ENCODE measurements around the gene CDX1. TPM values are rescaled to one million over a fixed set of nuclear protein-coding genes. Genes with fewer than 3 reads are reported as not detected.

Gene CDX1
- total RNA-seq, 2 donors from 2014 or later = 323 to 423 TPM

- intact Hi-C loops (cut with DNase I, micrococcal nuclease) = no loop called here
- DNase-seq (no peak), ATAC-seq (peak; percentile 13)
These were observed 24.2 kb upstream of the CDX1 start for GRCh38 chr5:150142185-150142958.

GRCh38 chr5:150142959-150143349 lies 23.6 kb upstream of the CDX1 start:
- ATAC-seq (peak; percentile 57), DNase-seq (no peak)
- intact Hi-C loops (cut with DNase I, micrococcal nuclease) = no loop called here

GRCh38 chr5:150143350-150144245 lies 23.0 kb upstream of the CDX1 start:
- peak; percentile 20 for ATAC-seq
- intact Hi-C loops (cut with DNase I, micrococcal nuclease) = no loop called here
- peak; percentile 44 to 67 for DNase-seq

GRCh38 chr5:150144246-150144801 lies 22.3 kb upstream of the CDX1 start:
- DNase-seq = no peak
- ATAC-seq = no peak
- intact Hi-C loops (cut with DNase I, micrococcal nuclease) = no loop called here

GRCh38 chr5:150144879-150145278 lies 21.7 kb upstream of the CDX1 start:
- intact Hi-C loops (cut with DNase I, micrococcal nuclease) = no loop called here
- DNase-seq (no peak), ATAC-seq (no peak)

- ATAC-seq = no peak
- intact Hi-C loops (cut with DNase I, micrococcal nuclease) = no loop called here
- DNase-seq = no peak
These were observed 20.3 kb upstream of the CDX1 start for GRCh38 chr5:150146235-150146634.

DNA sequence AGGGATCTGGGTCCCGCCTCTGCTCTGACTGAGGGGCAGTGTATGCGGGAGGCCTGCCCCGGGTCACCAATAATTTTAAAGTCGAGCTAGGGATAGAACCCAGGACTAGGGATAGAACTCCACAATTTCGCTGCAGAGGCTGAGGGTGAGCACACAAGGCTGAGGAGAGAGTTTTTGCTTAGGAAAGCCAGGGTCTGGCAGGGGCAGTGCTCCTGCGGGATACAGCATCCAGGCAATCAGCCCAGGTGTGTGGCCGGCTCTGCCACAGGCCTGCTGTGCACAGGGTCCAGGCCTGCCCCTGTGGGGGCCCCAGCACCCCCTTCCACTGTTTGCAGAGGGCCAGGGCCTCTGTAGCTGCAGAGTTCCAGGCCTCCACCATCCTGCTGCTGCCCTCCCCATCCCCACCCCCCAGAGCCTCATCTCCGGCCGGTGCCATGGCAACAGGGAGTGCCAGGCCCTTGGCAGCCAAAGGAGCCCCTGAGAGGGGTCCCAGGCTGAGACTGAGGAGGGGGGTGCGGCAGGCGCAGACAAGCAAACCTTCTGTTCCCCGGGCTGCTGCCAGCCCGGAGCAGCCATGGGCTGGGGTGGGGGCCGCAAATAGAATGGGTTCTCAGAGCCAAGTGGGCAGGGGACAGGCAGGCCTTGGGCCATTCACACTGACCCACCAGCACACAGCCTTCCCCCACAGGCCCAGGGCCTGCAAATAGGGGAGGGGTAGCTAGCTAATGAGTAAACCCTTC lies 19.5 kb upstream of the CDX1 start:
- DNase-seq (no peak), ATAC-seq (no peak)
- intact Hi-C loops (cut with DNase I, micrococcal nuclease) = no loop called here

GRCh38 chr5:150147670-150148069 lies 18.9 kb upstream of the CDX1 start:
- no peak for DNase-seq
- ATAC-seq = no peak
- intact Hi-C loops (cut with DNase I, micrococcal nuclease) = no loop called here

- intact Hi-C loops (cut with DNase I, micrococcal nuclease) = no loop called here
- ATAC-seq (no peak), DNase-seq (no peak)
These were observed 18.3 kb upstream of the CDX1 start for GRCh38 chr5:150148117-150148927.

DNA sequence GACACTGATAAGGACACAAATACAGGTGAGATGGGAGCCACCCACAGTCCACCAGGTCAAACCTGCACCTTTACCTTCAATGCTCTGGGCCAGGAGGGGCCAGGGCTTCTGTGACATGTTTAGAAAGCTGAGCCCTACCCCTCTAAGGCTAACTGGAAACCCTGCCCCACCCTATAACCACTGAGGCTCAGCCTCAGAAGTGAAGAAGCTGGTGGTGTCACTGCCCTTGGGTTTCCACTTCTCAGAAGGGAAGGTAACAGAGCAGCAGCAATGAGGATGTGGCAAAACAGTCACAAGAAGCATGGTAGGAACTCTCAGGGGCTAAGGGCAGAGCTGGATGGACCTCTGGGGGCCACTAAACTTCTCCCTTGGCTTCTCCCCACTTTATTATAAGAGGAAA lies 17.0 kb upstream of the CDX1 start:
- ATAC-seq (no peak), DNase-seq (no peak)
- intact Hi-C loops (cut with DNase I, micrococcal nuclease) = no loop called here

- DNase-seq (no peak), ATAC-seq (no peak)
- intact Hi-C loops (cut with DNase I, micrococcal nuclease) = no loop called here
These were observed 13.7 kb upstream of the CDX1 start for GRCh38 chr5:150152636-150153462.

- DNase-seq = no peak
- no peak for ATAC-seq
- intact Hi-C loops (cut with DNase I, micrococcal nuclease) = no loop called here
These were observed 13.1 kb upstream of the CDX1 start for GRCh38 chr5:150153483-150153882.

DNA sequence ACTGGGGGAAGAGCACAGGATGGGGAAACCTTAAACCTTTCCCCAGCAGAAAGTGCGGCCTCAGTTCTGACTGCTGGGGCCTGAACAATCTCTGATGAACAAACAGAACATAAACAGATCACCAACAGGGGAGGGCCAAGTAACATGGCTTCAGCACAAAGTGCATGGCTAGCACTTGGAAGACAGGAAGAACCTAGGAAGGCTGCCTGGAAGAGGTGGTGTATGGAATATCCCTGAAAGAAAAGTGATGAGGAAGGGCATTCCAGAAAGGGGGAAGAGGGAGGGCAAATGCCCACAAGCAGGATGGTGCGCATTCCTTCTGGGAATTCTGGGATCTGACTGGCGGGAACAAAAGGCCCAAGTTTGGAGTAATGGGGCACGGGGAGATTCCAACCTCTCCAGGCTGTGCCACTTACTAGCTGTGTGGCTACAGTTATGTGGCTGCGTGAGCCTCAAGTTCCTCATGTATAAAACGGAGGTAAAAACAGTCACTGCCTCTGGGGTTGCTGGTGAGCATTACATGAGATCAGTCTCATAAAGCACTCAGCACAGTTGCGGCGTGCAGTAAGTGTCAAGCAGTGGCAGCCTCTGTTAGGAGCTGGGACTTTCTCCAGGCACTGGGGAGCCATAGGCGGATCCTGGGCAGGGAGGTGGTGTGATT lies 12.5 kb upstream of the CDX1 start:
- DNase-seq = no peak
- intact Hi-C loops (cut with DNase I, micrococcal nuclease) = no loop called here
- no peak for ATAC-seq

GRCh38 chr5:150154618-150155128 lies 11.9 kb upstream of the CDX1 start:
- ATAC-seq (no peak), DNase-seq (no peak)
- intact Hi-C loops (cut with DNase I, micrococcal nuclease) = no loop called here

DNA sequence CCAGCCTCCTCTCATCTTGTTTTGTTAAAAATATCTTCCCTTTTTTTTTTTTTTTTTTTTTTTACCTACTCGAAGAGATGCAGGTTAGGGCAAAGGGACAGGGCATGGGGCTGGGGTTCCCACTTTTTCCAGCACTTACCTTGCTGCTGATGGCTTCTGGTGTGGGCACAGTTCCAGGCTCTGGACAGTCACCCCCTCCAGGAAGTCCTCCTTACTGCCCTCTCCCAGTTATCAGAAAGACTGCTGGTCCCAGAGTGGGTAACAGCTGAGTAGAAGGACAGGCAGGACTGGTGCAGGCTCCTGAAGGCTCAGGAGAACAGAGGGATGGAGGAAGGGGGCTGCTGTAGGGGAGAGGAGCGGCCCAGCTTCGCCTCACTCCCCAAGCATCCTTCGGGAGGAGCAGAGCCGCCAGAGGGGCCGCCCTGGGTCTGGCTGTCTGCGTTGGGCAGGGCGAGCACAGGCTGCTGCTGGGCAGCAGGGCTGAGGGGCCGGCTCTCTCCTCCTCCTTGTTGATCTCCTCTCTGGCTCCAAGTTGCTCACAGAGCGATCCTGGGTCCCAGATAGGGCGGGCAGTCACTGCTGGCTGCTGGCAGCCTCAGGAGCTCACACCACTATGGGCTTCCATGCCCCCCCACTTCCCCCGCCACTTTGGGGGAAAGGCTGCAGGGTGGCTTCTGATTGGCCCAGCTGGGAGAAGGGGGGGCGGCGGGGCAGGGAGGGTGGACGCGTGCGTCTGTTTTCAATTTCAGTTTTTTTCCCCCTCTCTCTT lies 11.1 kb upstream of the CDX1 start, which contains the start of gene PDGFRB:
Gene PDGFRB (minus strand): TSS at position 588 of the 769 bp plus-strand sequence. CDS start 18,798 bp downstream, outside the sequence.
- ATAC-seq = peak; percentile 32
- DNase-seq = peak; percentile 72 to 76
- intact Hi-C loops (cut with DNase I, micrococcal nuclease) = no loop called here

- ATAC-seq (no peak), DNase-seq (no peak)
- intact Hi-C loops (cut with DNase I, micrococcal nuclease) = no loop called here
These were observed 10.6 kb upstream of the CDX1 start for GRCh38 chr5:150156027-150156368.

Measured in left colon (tissue), 2 donors.